ENCODE measurements around the gene CLN6. TPM values are rescaled to one million over a fixed set of nuclear protein-coding genes. Genes with fewer than 3 reads are reported as not detected.

Gene CLN6
- total and polyA plus RNA-seq, 2 experiments from 2014 or later: 10.7 to 18.7 TPM

GRCh38 chr15:68201153-68201878 lies 28.2 kb downstream of the CLN6 start:
- Histone ChIP-seq H2AFZ (no peak overlapping the region), H3K4me1 (ENCODE audit: insufficient read depth) (peaks cover 52% of the 10 kb centered on the region), H3K9me3 (ENCODE audit: low read depth) (no peaks in the 10 kb centered on the region), H3K36me3 (replicated peaks; ENCODE audit: insufficient read depth, low read depth) (no peaks in the 10 kb centered on the region), H3K79me2 (peaks cover 51% of the 10 kb centered on the region), H3K4me2 (peak overlapping the region; percentile 57), H3K4me3 (no peak overlapping the region), H3K27me3 (no peaks in the 10 kb centered on the region), H3K9me2 (replicated peaks; ENCODE audit: insufficient read depth) (no peaks in the 10 kb centered on the region), H3K27ac (peak overlapping the region; percentile 7), H4K20me1 (ENCODE audit: insufficient read depth, poor library complexity, severe bottlenecking) (peaks cover 4% of the 10 kb centered on the region)
- TF ChIP-seq EZH2phosphoT487 (IDR thresholded peaks at IDR 0.05; ENCODE audit: low read depth, severe bottlenecking, unreplicated experiment): no peak
- no peak for TF ChIP-seq CTCF (IDR thresholded peaks at IDR 0.05; ENCODE audit: poor library complexity)
- no peak for TF ChIP-seq EZH2 (IDR thresholded peaks at IDR 0.05; ENCODE audit: borderline replicate concordance)
- WGBS (ENCODE audit: low lambda C conversion rate, missing lambda C conversion rate): 90% methylated on average over 7 of the region's 7 CpGs
- no peak for DNase-seq (ENCODE audit: low spot score)

- Histone ChIP-seq H3K4me2 (peak overlapping the region; percentile 57), H3K36me3 (replicated peaks; ENCODE audit: insufficient read depth, low read depth) (no peaks in the 10 kb centered on the region), H3K27me3 (no peaks in the 10 kb centered on the region), H3K4me1 (ENCODE audit: insufficient read depth) (peaks cover 43% of the 10 kb centered on the region), H4K20me1 (ENCODE audit: insufficient read depth, poor library complexity, severe bottlenecking) (peaks cover 4% of the 10 kb centered on the region), H3K27ac (peak overlapping the region; percentile 59), H3K9me2 (replicated peaks; ENCODE audit: insufficient read depth) (no peaks in the 10 kb centered on the region), H3K4me3 (no peak overlapping the region), H3K79me2 (peaks cover 51% of the 10 kb centered on the region), H2AFZ (no peak overlapping the region), H3K9me3 (ENCODE audit: low read depth) (no peaks in the 10 kb centered on the region)
- no peak for DNase-seq (ENCODE audit: low spot score)
- WGBS (ENCODE audit: low lambda C conversion rate, missing lambda C conversion rate): 58% methylated on average over 16 of the region's 16 CpGs
- TF ChIP-seq EZH2 (IDR thresholded peaks at IDR 0.05; ENCODE audit: borderline replicate concordance) (no peak), EZH2phosphoT487 (IDR thresholded peaks at IDR 0.05; ENCODE audit: low read depth, severe bottlenecking, unreplicated experiment) (no peak), CTCF (IDR thresholded peaks at IDR 0.05; ENCODE audit: poor library complexity) (no peak)
Observed at GRCh38 chr15:68200016-68200861, 29.3 kb downstream of the CLN6 start.

GRCh38 chr15:68199340-68199739 lies 30.2 kb downstream of the CLN6 start:
- Histone ChIP-seq H3K27me3 (no peaks in the 10 kb centered on the region), H4K20me1 (ENCODE audit: insufficient read depth, poor library complexity, severe bottlenecking) (peaks cover 4% of the 10 kb centered on the region), H3K27ac (no peak overlapping the region), H2AFZ (no peak overlapping the region), H3K4me3 (no peak overlapping the region), H3K4me2 (no peak overlapping the region), H3K9me2 (replicated peaks; ENCODE audit: insufficient read depth) (no peaks in the 10 kb centered on the region), H3K79me2 (peaks cover 45% of the 10 kb centered on the region), H3K4me1 (ENCODE audit: insufficient read depth) (peaks cover 36% of the 10 kb centered on the region), H3K36me3 (replicated peaks; ENCODE audit: insufficient read depth, low read depth) (no peaks in the 10 kb centered on the region), H3K9me3 (ENCODE audit: low read depth) (no peaks in the 10 kb centered on the region)
- 52% methylated on average over 10 of the region's 11 CpGs for WGBS (ENCODE audit: low lambda C conversion rate, missing lambda C conversion rate)
- TF ChIP-seq CTCF (IDR thresholded peaks at IDR 0.05; ENCODE audit: poor library complexity) (no peak), EZH2phosphoT487 (IDR thresholded peaks at IDR 0.05; ENCODE audit: low read depth, severe bottlenecking, unreplicated experiment) (no peak), EZH2 (IDR thresholded peaks at IDR 0.05; ENCODE audit: borderline replicate concordance) (no peak)
- no peak for DNase-seq (ENCODE audit: low spot score)
